ENCODE results near the gene PRIM2.
"Not testable (repeated sequence)": the region's sequence is repeated elsewhere in the genome, so short reads cannot be mapped to it uniquely, and the experiment has no call there.

DNA sequence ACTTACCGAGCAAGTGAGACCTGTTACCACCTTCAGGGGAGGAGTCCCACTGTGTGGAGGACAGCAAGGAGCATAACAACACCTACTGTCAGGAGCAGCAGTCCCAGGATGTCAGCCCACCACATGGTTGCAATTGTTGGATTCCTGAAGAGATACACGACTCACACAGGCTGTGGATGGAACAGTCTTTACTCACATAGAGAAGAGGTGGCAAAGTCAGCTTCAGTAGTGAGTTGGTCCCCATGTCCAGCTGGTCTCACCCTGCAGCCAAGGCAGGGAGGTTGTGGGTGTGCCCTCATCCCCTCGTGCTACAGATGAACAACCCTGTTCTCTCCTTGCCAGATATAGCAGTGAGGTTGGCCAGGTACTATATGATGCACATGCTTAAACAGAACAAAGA, 171.1 kb downstream of the PRIM2 start:
- TF ChIP-seq, protein P1, sequence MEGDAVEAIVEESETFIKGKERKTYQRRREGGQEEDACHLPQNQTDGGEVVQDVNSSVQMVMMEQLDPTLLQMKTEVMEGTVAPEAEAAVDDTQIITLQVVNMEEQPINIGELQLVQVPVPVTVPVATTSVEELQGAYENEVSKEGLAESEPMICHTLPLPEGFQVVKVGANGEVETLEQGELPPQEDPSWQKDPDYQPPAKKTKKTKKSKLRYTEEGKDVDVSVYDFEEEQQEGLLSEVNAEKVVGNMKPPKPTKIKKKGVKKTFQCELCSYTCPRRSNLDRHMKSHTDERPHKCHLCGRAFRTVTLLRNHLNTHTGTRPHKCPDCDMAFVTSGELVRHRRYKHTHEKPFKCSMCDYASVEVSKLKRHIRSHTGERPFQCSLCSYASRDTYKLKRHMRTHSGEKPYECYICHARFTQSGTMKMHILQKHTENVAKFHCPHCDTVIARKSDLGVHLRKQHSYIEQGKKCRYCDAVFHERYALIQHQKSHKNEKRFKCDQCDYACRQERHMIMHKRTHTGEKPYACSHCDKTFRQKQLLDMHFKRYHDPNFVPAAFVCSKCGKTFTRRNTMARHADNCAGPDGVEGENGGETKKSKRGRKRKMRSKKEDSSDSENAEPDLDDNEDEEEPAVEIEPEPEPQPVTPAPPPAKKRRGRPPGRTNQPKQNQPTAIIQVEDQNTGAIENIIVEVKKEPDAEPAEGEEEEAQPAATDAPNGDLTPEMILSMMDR (IDR thresholded peaks at IDR 0.05; ENCODE audit: low read depth, low read length) = not testable (repeated sequence)
- TF ChIP-seq POLR2A (IDR thresholded peaks at IDR 0.05; ENCODE audit: extremely low read depth, insufficient read length) = not testable (repeated sequence)

Measured in NB4 (cell line).